Peyer's patch (tissue), 4 donors: ENCODE data around the gene PAN3.

ENCODE experiments used
- POLR2A ChIP-seq, 2 donors: fragments of 450-650 bp; IDR thresholded peaks; one replicate each; pipeline ENCODE4 v1.5.1; 2017; ENCODE audit warnings: antibody characterized with exemption in 2 of 2, mild to moderate bottlenecking in 2 of 2, moderate library complexity in 2 of 2
- TF ChIP-seq, protein P1 (sequence below), 6 experiments: fragments of 450-650 bp in 4 of 6; fragments of 200-600 bp in 2 of 6; sonication (generic) in 1 of 6; IDR thresholded peaks; one replicate each; pipeline ENCODE4 v1.5.1; 2017 to 2019; ENCODE audit warnings: antibody characterized with exemption in 6 of 6, mild to moderate bottlenecking in 3 of 6, moderate library complexity in 1 of 6

DNA sequence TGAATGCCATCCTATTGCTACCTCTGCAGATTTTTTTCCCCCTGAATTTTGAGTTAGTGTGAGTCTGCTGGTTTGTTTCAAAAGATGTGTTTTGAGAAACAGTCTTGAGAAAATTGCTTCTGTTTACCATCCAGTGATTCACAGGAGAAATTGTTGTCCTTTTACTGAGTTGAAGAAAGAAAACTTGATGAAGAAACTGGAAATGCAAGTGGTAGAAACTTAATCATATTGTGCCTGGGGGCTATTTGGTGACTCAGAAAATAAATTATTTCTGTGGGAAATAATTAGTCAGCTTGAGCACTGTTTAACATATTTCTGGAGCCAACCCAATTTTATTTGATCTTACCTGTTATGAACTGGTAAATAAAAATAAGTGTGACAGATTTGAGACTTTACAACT, 35.4 kb downstream of the PAN3 start:
- TF ChIP-seq, protein P1, sequence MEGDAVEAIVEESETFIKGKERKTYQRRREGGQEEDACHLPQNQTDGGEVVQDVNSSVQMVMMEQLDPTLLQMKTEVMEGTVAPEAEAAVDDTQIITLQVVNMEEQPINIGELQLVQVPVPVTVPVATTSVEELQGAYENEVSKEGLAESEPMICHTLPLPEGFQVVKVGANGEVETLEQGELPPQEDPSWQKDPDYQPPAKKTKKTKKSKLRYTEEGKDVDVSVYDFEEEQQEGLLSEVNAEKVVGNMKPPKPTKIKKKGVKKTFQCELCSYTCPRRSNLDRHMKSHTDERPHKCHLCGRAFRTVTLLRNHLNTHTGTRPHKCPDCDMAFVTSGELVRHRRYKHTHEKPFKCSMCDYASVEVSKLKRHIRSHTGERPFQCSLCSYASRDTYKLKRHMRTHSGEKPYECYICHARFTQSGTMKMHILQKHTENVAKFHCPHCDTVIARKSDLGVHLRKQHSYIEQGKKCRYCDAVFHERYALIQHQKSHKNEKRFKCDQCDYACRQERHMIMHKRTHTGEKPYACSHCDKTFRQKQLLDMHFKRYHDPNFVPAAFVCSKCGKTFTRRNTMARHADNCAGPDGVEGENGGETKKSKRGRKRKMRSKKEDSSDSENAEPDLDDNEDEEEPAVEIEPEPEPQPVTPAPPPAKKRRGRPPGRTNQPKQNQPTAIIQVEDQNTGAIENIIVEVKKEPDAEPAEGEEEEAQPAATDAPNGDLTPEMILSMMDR (IDR thresholded peaks at IDR 0.05) = no peak
- TF ChIP-seq POLR2A (IDR thresholded peaks at IDR 0.05) = no peak
